CD4-positive, alpha-beta T cell treated with Interleukin-12 subunit alpha and Interleukin-12 subunit beta, for 1 hour (primary cell): ENCODE results near the gene CHRNA1.
A peak's percentile ranks its signal among the peaks of the same experiment; 100 is the strongest.

Source experiments
- DNase-seq: peaks from one replicate; pipeline ENCODE4 v3.0.0-alpha.2; 2020

CHRNA1 gene

DNA sequence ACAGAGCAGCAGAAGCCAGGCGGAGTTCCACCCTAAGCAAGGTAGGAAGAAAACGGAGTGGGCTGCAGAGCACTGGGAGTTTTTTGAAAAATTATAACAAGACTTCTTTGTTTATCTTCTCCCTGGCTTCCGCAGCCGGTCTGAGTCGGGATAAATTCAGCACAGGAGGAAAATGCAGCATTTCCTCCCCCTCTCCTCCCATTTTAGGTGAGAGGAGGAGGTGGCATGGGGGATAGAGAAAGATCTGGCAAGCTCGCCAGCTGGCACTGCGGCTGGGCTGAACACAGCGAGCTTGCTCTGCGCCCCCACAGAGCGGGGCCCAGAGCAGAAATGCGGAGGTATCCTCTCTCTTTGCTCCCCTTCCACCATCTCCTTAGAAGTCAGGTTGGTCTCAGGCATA is 17.7 kb upstream of the CHRNA1 start:
- DNase-seq: no peak

DNA sequence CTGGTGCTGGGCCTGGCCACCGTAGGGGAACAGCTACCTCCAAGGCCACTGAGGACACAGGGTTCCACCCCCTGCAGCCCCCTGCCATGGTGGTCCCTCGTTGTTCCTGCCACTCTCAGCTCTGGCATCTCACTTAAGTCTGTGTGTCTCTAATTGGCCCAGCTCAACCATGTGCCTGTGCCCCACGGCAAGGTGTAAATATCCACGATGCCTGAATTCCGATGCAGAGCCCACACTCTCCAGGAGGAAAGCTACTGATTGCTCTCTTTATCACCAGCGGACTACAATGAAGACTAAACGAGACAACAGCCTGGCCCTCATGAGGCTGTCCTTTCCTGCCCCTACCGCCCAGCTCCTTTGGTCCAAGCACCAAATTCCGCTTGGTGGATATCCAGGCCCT is 17.0 kb upstream of the CHRNA1 start:
- DNase-seq: no peak

DNA sequence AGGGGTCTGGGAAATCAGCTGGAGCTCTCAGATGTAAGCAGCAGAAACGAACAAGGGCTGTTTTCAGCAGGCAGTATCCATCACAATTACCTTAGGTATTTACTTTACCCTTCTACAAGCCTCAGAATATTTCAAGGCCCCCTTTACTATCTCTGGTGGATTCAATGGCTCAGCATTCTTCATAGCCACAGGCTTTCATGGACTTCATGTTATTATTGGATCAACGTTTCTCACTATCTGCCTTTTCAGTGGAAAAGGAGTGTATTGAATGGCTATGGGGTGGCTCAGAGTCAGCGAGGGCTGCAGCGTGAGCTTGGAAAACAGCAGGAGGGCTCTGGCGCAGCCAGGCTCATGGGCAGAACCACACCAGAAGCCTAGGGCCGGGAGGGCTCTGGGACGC is 16.6 kb upstream of the CHRNA1 start:
- DNase-seq: no peak

DNA sequence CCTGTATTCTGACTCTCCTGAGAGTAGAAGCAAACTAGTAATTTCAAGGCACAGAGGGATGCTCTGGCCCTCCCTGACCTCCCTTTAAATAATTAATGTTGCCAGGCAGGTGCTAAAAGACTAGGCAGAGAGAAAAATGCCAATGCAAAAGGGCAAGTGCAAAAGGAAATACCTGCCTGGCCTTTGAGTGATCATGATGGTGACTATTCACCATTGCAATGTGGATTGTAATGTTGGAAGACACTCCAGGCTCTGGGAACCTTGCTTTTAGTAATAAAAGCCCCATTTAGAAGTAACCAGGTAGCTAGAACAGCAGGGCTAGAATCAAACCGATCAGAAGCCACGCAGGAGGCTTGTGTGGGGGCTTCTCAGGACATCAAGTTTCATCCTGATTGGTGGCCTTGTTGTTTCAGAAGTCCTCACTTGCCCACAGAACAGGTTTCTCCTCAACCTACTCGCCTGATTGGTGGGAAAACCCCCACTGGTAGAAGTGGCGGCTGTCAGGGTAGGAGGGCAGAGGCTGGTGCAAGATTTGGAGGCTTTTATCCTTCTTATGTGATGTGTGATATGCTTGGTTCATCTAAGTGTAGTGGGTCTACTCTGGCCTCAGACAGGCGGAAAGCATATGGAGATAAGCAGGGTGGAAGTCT is 16.0 kb upstream of the CHRNA1 start:
- DNase-seq: peak; percentile 27

DNA sequence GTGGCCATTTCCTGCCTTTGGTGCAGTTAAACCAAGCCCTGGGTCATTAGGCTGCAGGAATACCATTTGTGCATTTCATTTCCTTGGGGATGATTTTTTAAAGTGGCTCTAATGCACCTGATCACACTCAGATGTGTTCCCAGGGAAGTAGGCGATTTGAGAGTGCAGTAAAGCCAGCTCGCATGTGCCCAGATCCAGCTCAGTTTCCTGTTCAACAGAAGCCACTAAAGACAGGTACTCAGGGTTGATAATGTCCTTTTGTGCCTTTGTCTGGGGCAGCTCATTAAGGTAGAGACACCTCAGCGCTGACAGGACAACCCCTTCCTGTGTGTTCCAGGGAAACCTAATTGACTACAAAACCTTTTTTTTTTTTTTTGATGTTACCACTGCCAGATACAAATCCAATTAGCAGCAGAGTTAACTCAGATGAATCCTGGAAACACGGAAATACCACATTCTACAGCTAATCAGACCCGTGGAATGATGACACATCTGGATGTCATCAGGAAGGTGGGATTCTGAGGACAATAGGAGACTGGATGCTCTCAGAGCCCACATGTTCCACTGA is 15.2 kb upstream of the CHRNA1 start:
- DNase-seq: no peak

DNA sequence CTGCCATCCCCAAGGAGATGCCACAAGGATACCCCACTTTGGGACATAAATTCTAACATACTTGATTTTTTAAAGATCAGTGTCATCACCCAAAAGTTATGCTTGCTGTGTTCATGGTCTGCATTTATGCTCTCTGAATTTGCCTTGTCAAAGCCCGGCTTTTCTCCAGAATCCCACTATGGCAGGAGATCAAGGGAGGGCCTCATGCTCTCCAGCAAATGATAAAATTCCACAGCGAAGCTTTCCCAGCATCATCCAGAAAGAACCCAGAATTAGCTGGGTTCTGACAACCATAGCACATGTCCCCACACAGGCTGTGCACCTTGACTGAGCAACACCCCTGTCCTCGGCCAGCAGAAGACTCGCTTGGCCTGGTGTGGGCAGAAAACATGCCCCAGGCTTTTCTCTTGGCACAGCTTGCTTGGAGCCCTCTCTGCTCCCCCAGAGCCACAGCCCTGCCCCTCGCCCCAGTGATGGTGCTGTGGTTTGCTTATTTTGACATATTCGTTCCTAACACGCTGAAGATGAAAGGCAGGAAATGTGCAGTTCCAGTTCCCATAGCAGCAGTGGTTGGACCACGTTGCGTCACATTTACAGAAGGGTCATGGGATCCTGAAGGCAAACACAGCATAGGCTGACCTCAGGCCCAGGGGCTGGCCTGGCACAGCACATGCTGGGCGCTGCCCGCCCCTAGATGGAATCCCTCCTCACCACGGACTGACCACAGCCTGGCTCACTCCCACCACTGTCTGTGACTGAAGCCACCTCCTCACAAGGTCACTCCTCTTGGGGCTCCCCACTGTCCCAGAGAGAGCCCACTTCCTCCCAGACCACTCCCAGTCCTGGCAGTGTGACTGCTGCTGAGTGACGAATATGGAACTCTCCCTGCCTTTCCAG is 14.1 kb upstream of the CHRNA1 start:
- peak; percentile 83 for DNase-seq

DNA sequence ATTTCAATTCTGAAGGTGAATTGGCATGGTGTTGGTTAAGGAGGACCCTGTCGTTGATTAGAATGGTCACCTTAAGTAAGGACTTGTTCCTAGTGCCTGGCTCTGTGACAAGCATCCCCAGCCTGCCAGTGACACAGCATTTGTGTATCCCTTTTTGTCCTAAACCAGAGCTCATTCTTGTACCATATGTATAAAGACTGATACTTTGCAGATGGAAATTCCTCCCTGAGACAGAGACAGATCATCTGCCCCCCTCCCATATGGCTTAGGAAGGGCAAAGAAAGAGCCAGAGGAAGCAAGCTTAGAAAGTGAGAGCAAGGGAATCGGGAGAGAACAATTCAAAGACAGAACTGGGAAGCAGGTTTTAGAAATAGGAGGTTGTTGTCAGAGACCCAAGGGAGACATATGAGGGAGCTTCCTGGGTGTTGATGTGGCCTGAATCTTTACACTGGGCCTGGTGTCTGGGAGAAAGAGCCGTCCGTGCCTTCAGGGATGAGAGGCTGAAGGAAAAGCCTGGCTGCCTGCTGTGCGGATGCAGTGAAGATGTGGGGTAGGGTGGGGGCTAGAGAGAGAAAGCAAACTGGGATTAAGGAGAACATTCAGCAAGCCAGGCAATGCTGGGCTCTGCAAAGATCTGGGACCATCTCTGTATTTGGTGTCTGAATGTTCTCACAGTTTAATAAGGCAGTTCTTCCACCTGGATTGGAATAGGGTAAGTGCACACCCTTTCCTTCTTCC is 13.2 kb upstream of the CHRNA1 start:
- DNase-seq: no peak

DNA sequence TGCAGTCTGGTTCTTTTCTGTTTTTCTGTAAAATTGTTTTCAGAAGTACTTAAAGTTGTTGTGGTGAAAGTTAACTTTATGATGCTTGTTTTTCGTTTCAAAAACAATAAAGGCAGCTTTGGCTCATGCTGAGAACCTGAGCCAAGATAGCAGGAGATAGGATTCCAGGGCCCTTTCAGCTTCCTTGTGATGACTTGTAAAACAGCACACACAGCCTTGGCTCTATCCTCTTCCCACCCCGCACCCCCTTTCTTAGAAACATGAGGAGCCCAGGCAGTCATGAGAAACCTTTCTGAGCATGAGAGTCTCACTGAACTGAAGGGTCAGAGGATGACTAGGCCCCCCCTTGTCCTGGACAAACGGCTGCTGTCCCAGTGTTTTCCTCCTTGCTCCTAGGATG is 12.4 kb upstream of the CHRNA1 start:
- DNase-seq: no peak

DNA sequence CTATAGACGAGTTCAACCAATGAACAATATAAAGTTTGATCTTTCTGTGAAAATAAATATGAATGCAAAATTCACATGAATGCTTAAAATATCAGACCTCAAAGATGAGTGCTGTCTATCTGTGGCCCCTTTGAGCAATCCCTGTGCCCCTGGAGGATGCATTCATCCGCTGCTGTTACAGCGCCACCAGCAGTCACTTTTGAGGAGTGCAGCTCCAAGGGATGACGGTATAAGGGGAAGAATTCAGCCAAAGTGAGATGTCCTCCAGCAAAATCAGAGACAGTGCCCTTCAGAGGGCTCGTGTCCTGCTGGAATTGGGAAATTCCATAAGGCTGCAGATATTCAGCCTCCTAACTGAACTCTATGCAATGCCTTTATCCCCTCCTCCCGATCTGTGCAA is 12.0 kb upstream of the CHRNA1 start:
- DNase-seq: no peak

DNA sequence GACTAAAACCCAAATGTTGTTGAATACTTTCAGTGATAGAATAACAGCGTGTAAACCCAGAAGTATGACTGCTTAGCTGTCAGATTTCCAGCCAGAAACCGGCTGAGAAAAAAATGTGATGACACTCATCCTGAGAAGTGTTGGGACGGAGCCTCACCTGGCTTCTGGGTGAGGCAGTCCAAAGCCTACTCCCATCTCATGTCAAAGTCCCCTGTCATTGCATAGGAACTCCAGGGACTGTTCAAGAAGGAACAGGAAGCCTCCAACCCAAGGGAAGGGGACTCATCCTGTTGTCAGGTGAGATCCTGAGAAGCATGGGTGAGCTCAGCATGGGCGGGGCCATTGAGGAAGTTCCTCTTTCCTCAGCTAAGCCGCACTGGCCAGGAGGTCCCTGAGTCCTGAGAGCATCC is 11.3 kb upstream of the CHRNA1 start:
- no peak for DNase-seq

DNA sequence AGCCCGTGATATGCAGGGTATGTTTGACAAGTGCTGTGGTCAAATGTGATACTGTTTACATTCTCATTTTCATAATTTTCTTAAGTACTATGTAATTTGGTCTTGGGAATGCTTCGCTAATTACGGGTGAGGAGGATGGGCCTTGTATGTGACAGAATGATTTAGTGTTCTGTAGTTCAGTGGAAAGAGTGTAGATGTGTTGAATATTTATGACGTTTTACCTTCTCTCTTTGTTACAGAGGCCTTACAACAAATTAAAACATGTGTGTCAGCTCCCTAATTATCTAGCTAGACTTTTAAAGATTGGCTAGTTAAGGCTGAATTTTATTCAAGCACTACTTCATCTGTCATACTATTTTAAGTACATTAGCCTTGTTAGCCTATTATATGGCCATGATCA is 10.6 kb upstream of the CHRNA1 start:
- DNase-seq: no peak

DNA sequence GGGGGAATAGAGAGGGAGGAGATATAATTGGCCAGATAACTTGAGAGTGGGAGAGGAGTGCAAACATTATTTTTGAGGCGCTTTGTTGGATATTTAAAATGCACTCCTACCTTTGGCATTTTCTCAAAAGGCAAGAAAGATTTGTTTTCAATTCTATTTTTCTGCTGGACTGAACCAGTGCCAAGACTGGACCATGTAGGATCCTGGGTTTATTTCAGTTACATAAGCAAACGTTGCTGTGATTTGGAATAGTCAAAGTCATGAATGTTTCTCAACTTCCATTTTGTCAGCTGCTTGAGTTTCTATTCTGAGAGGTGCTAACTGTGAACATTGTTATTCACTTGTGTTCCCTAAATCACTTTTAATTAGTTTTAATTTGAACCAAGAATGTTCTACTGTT is 8.9 kb upstream of the CHRNA1 start:
- DNase-seq: no peak

DNA sequence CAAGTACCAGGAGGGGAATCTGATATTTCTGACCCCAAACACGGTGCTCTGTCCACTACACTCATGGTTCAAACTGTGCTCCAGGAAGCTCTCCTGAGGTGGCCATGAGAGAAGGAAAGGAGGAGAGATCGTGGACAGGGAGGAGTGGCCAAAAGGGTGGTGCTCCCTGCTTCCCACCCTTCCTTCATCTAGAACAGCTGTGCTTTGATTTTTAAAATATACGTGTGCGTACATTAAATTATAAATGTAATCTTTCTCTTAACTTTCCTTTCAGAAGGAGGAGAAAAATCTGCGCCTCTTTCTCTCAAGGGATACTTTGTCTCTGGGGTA is 8.2 kb upstream of the CHRNA1 start:
- DNase-seq: no peak

DNA sequence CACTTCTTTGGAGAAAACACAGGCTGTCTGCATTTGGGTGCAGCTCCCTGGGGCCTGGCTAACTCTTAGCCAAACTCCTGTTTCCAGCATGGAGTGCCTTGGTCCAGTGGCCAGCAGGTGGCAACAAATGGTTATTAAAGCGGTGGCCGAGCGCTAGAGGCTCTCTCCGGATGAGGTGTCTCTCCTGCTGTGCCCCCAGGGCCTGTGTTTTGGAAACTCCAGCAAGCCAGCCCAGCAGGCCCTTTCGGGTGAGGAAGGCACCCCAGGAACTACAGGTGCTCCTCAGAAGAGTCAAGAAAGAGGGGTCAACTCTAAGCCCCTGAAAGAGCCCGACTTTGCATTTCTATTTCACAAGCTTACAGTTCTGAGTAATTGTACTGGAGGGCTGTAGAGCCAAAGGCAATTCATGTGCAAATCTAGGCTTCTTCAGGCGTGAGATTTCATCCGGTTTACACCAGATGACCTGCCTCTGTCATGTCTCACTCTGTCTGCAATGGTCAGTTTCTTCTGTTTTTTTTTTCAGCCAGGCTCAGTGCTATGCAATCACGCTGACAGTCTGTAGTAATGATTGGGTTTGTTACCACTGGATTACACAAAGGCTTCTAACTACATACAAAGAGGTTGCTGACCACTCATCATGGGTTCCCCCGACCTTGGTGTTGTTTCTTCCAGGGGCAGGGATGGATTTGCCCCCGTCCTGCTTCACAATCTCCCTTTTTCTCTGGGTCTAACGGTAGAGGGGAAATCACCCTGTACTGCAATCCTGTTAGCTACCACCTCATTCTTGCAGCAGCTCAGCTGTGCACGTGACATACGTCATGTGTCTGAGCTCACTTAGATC is 7.6 kb upstream of the CHRNA1 start:
- no peak for DNase-seq

DNA sequence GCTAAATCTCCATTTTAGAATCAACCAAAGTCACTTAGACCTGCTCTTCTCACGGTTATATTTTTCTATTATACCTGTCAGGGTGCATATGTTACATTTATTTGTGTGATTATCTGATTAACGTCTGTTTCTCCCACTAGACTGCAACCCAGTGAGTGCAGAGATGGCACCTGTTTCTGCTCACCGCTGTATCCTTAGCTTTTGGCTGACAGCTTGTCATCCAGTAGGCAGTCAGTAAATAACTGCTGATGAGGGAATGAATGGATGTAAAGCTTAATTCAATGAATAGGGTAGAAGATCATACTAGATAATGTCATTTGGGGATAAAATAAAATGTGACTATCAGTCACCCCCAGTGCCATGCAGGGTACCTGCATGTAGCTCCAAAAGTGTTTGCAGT is 6.9 kb upstream of the CHRNA1 start:
- no peak for DNase-seq

DNA sequence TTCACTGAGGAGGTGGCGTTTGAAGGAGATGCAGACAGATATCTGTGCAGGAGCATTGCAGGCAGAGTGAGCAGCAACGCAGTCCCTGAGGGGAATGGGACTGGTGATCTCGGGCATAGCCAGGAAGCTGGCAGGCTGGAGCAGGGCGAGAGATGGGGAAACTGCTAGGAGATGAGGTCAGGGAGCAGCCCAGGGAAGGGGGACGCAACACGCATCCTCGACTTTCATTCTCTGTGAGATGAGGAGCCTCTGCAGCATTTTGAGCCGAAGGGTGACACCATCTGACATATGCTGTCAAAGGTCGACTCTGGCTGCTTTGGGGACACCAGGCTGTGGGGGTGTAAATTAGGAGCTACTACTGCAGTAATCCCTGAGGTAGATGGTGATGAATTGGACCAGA is 4.3 kb upstream of the CHRNA1 start:
- DNase-seq: no peak

DNA sequence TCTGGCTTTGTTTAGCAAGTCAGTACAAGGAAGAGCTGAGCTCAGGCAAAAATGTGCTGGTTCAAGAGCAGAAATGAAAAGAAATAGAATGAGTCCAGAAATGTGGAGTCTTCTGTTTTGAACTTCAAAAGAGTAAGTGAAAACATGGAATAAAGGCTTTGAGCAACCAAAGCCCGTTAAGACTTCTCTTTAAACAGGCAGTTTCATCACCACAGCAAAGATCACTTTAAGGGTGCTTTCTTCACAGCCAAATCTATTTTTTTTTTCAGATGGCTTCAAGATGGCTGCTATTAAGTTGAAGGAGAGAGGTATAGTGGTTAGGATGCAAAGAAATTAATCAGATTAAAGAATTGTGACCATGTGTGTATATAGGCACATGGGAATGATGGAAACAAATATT is 2.0 kb upstream of the CHRNA1 start:
- no peak for DNase-seq

DNA sequence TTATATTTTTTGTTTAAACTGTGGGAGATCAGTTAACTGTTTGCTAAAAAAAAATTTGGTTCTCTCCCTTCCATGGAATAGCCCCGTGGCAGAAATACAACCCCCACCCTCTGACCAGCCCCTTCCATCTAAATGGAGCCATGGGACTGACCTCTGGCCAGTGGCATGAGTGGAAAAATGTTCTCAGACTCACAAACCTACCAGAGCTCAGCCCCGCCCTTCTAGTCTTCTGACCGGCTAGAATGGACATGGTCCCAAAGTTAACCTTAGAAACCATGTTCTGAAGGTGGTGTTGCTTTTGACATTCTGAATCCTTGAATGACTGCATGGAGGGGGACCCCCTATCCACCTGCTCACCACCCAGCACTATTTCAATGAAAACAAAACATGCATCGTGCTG is 1.3 kb upstream of the CHRNA1 start:
- no peak for DNase-seq

DNA sequence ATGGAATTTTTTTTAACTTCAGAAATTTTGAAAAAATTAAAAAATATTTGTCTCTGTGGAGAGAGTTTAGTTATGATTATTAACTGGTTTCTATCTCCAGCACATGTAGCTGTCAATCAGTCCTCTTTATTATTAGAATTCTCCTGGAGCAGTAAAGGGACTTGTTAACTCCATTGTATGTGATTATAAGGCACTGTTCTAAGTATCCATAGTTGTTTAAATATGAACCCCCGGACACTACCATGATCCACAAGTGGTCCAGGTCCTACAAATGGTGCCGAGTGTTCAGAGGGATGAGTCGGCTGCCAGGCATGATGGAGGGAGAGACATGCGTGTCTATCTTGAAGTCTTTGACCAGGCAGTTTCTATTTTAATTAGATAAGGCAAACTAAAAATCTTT is 492 bp downstream of the CHRNA1 start:
- no peak for DNase-seq

DNA sequence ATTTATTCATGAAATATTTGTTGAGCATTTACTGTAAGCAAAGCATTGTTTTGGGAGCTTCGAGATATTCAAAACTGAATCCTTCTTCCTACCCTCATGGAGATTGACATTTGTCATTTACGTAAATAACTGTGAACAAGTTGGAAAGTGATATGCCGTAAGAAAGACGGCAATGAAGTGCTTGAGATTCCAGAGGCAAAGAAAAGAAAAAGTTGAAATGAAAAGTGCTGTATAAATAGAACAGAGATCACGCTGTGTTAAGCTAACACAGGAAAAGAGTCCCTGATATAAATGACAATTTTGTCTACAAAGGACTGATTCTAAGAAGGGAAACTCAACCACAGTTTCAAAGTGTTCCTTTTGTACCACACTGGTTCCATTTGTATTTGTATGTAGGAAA is 1.8 kb downstream of the CHRNA1 start:
- DNase-seq: no peak

DNA sequence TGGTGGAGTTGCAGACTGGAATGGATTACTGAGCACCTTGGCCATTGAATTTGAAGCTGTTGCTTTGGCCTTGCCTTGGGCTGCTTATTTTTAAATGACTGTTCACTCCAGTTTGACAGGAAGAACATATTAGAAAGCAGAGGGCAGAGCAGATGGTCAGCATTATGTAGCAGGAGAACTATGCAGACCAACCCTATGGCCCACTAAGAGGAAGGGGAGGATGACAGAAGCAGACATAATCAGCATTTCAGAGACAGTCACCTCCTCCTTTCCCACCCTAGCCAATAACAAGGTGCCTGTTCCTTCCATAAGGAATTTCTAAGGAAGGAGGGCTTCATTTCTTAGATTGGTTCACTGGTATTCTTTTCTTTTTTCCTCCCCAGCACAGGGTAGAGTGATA is 2.4 kb downstream of the CHRNA1 start:
- DNase-seq: no peak

DNA sequence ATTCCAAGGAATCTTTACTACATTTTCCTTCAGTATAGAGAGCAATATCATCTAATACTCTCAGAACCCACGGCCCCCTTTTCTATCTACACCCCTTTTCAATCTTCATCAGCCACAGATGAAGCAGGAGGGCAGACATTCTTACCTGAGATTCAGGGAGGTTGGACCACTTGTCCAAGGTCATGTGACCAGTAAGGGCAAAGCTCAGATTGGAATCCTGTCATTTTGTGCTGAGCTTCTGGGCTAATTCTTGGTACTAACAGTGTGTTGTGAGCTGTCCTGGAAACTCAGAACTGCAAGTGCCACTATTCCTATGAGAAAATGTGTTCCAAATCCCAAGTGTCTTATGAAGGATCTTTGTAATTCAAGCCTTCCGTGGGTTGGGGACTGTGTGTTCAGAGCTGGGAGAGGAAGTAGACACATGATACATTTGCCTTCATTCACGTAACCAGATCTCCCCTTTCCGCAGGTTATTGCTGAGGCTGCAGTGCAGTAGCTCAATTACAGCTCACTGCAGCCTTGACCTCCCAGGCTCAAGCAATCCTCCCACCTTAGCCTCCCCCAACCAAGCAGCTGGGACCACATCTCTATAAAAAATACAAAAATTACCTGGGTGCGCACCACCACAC is 3.3 kb downstream of the CHRNA1 start:
- no peak for DNase-seq
